Sigmoid colon (tissue), 7 donors: Measurements from ENCODE around the gene CARMIL1. TPM values are rescaled to one million over a fixed set of nuclear protein-coding genes. Genes with fewer than 3 reads are reported as not detected.

ENCODE experiments used
- DNase-seq: peaks from one replicate; pipeline ENCODE4 v3.0.0-alpha.2; 2019
- H3K27ac ChIP-seq, 4 donors: fragments of 200-600 bp; sonication (generic); one replicate each; pipeline ENCODE4 v1.5.1; 2016 to 2019; ENCODE audit warnings: mild to moderate bottlenecking in 1 of 4
- H3K27me3 ChIP-seq, 3 donors: fragments of 200-600 bp; sonication (generic); one replicate each; pipeline ENCODE4 v1.5.1; 2019; ENCODE audit warnings: mild to moderate bottlenecking in 1 of 3
- H3K36me3 ChIP-seq, 4 donors: fragments of 200-600 bp; sonication (generic); one replicate each; pipeline ENCODE4 v1.5.1; 2016 to 2019
- H3K4me1 ChIP-seq, 4 donors: fragments of 200-600 bp; sonication (generic); one replicate each; pipeline ENCODE4 v1.5.1; 2017 to 2019
- H3K4me3 ChIP-seq, 4 donors: fragments of 200-600 bp; sonication (generic); one replicate each; pipeline ENCODE4 v1.5.1; 2017 to 2019; ENCODE audit warnings: mild to moderate bottlenecking in 2 of 4, moderate library complexity in 1 of 4
- H3K9me3 ChIP-seq, 4 donors: fragments of 200-600 bp in 3 of 4; sonication (generic) in 3 of 4; one replicate each; pipeline versions ENCODE4 v1.5.1 to v1.6.1; 2013 to 2019
- CTCF ChIP-seq, 4 experiments: fragments of 450-650 bp in 3 of 4; fragments of 200-600 bp in 1 of 4; IDR thresholded peaks; one replicate each; pipeline ENCODE4 v1.5.1; 2016 to 2019; ENCODE audit warnings: antibody characterized with exemption in 4 of 4, mild to moderate bottlenecking in 3 of 4, moderate library complexity in 2 of 4
- EP300 ChIP-seq, 4 donors: sonication (generic); formaldehyde crosslinking; IDR thresholded peaks; one replicate each; pipeline ENCODE4 v1.6.1; 2017; ENCODE audit warnings: antibody characterized with exemption in 4 of 4
- POLR2A ChIP-seq, 2 donors: fragments of 450-650 bp; IDR thresholded peaks; one replicate each; pipeline ENCODE4 v1.6.1; 2016; ENCODE audit warnings: antibody characterized with exemption in 2 of 2, mild to moderate bottlenecking in 2 of 2, moderate library complexity in 2 of 2
- POLR2AphosphoS5 ChIP-seq, 4 donors: sonication (generic); formaldehyde crosslinking; IDR thresholded peaks; one replicate each; pipeline ENCODE4 v1.6.1; 2017; ENCODE audit warnings: antibody characterized with exemption in 4 of 4
- WGBS, 2 donors: extraction: QIAGEN DNeasy Blood & Tissue Kit; methylation state at CpG; one replicate each; pipeline ENCODE4 v1.1.7; 2013; 5-methylcytosine and 5-hydroxymethylcytosine counted together
- intact Hi-C: fragments of 100-400 bp; cut with DNase I; formaldehyde crosslinking; loops from one replicate; pipeline ENCODE4 v1.15.1; 2023
- polyA plus RNA-seq, 3 donors: library from polyadenylated mRNA; stranded (reverse); fragments of 200-250 nt; gene quantifications; one replicate each; pipeline ENCODE4 v1.2.3, GENCODE V29; 2013
- total RNA-seq, 4 donors: library from RNA; depleted of rRNA; stranded (reverse); fragments of >200 nt; gene quantifications; one replicate each; pipeline ENCODE4 v1.1.0, GENCODE V29; 2016
- donor health status: healthy with polysubstance abuse.
- donor health status: Bipolar disorder and iron deficiency.
- donor health status: healthy.

The CARMIL1 gene
- total and polyA plus RNA-seq, 7 donors = 3.4 to 24.0 (median 8.2) TPM

- H3K27me3 ChIP-seq = peaks cover 0 to 18% (median 0%) of the 10 kb centered on the region in 3 donors
- H3K4me3 ChIP-seq = no peak overlapping the region
- no peak overlapping the region for H3K27ac ChIP-seq
- H3K4me1 ChIP-seq = no peaks in the 10 kb centered on the region
- intact Hi-C loops = no loop called here
- no peaks in the 10 kb centered on the region for H3K36me3 ChIP-seq
- no peaks in the 10 kb centered on the region for H3K9me3 ChIP-seq
- TF ChIP-seq EP300 (IDR thresholded peaks at IDR 0.05) = no peak
- TF ChIP-seq POLR2AphosphoS5 (IDR thresholded peaks at IDR 0.05) = no peak
- TF ChIP-seq CTCF (IDR thresholded peaks at IDR 0.05) = no peak
- no peak for TF ChIP-seq POLR2A (IDR thresholded peaks at IDR 0.05)
- DNase-seq = no peak
These were observed 8.6 kb upstream of the CARMIL1 start for GRCh38 chr6:25270559-25270958.

DNA sequence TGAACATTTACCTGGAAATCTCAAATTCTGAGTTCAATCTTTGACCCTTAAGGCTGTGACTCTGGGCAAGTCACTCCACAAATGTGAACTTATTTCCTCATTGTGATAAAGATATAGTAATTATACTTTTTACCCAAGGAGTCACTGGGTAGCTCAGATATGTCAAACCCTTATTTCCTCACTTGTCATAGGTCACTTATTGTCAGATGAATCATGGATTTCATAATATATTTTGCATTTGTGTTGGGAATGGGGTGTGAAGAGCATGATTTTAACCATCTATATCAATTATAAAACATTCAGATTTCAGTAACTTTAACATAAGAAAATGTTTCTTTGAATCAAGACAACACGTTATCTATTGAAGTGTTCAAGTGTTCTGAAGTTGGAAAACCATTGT is 3.7 kb upstream of the CARMIL1 start:
- Histone ChIP-seq H3K4me3 (no peak overlapping the region), H3K4me1 (peaks cover 0 to 25% (median 17%) of the 10 kb centered on the region in 4 donors), H3K27me3 (peaks cover 0 to 22% (median 0%) of the 10 kb centered on the region in 3 donors), H3K27ac (no peak overlapping the region), H3K36me3 (no peaks in the 10 kb centered on the region), H3K9me3 (no peaks in the 10 kb centered on the region)
- intact Hi-C loops = loop anchor here (5.0 kb wide), 1 partner anchor 282 kb away; no protein-coding TSS in a partner anchor
- TF ChIP-seq POLR2A (IDR thresholded peaks at IDR 0.05) (no peak), CTCF (IDR thresholded peaks at IDR 0.05) (no peak), EP300 (IDR thresholded peaks at IDR 0.05) (no peak), POLR2AphosphoS5 (IDR thresholded peaks at IDR 0.05) (no peak)
- 87 to 89% methylated on average over 1 of the region's 1 CpG for WGBS, 2 donors
- DNase-seq = no peak

DNA sequence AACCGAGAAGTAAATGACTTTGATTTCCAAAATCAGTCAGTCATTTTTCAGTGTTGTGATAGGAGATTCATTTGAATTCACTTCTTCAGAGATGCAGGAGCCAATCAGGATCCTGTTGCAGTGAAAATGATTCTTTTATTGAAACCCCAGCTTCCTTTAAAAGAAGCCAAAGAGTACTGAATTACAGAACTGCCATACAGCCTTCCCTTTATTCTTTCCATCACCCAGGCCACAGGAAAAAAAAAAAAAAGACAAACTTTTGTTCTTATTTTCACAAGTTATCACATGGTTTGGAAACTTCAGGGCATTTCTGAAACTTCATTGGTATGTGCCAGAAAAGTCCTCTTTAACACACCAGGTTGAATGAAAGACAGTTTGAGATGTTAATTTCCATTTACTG is 1.8 kb upstream of the CARMIL1 start:
- TF ChIP-seq POLR2AphosphoS5 (IDR thresholded peaks at IDR 0.05) (no peak), EP300 (IDR thresholded peaks at IDR 0.05) (no peak), CTCF (IDR thresholded peaks at IDR 0.05) (no peak), POLR2A (IDR thresholded peaks at IDR 0.05) (no peak)
- intact Hi-C loops = loop anchor here (5.0 kb wide), 1 partner anchor 280 kb away; no protein-coding TSS in a partner anchor
- Histone ChIP-seq H3K27me3 (peaks cover 0 to 15% (median 0%) of the 10 kb centered on the region in 3 donors), H3K36me3 (no peaks in the 10 kb centered on the region), H3K9me3 (no peaks in the 10 kb centered on the region), H3K4me1 (peaks cover 0 to 25% (median 20%) of the 10 kb centered on the region in 4 donors), H3K27ac (no peak overlapping the region), H3K4me3 (no peak overlapping the region)
- no peak for DNase-seq
- WGBS, 2 donors = 85 to 86% methylated on average over 1 of the region's 1 CpG

DNA sequence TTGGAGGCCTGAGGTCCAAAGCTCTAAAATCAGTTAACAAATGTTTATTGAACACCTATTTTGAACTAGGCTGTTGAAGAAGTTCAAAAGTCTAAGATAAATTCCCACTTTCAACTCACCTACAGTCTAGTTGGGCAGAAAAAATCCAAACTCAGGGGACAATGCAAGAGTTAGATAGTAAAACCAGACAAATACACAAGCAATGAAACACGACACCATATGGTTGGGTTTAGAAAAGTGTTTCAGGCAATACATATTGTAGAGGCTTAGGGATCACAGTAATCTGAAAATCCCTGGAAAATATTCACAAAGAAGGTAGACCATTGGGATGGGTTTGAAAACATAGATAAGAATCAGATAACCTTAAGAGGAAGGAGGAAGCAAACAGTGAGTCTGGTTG is 1.3 kb upstream of the CARMIL1 start:
- Histone ChIP-seq H3K27ac (no peak overlapping the region), H3K36me3 (no peaks in the 10 kb centered on the region), H3K4me3 (no peak overlapping the region), H3K4me1 (peaks cover 0 to 25% (median 20%) of the 10 kb centered on the region in 4 donors), H3K27me3 (peaks cover 0 to 12% (median 0%) of the 10 kb centered on the region in 3 donors), H3K9me3 (no peaks in the 10 kb centered on the region)
- WGBS, 2 donors = 51 to 80% methylated on average over 1 of the region's 1 CpG
- intact Hi-C loops = loop anchor here (2.0 to 5.0 kb wide), 2 partner anchors 213 to 279 kb away; no protein-coding TSS in a partner anchor
- no peak for DNase-seq
- no peak for TF ChIP-seq POLR2AphosphoS5 (IDR thresholded peaks at IDR 0.05)
- no peak for TF ChIP-seq EP300 (IDR thresholded peaks at IDR 0.05)
- TF ChIP-seq CTCF (IDR thresholded peaks at IDR 0.05) = no peak
- TF ChIP-seq POLR2A (IDR thresholded peaks at IDR 0.05) = no peak
